Nephron progenitor cell (in vitro differentiated cells): Measurements from ENCODE around the gene SLC11A1.
A peak's percentile ranks its signal among the peaks of the same experiment; 100 is the strongest.

Source experiments
- DNase-seq: peaks from one replicate; pipeline ENCODE4 v3.0.0; 2021
- H3K27ac Mint-ChIP-seq: 2 replicates; pipeline ENCODE4 v1.8.0; 2021; ENCODE audit warnings: mild to moderate bottlenecking, moderate library complexity, mixed read lengths
- H3K27me3 Mint-ChIP-seq: 2 replicates; pipeline ENCODE4 v1.8.0; 2021; ENCODE audit warnings: mild to moderate bottlenecking, low read depth, mixed read lengths; ENCODE audit not compliant: poor library complexity
- H3K36me3 Mint-ChIP-seq: 2 replicates; pipeline ENCODE4 v1.8.0; 2021; ENCODE audit warnings: low read depth, mixed read lengths
- H3K4me1 Mint-ChIP-seq: 2 replicates; pipeline ENCODE4 v1.8.0; 2021; ENCODE audit warnings: mixed read lengths
- H3K4me3 Mint-ChIP-seq: 2 replicates; pipeline ENCODE4 v1.8.0; 2021; ENCODE audit warnings: mild to moderate bottlenecking, moderate library complexity, mixed read lengths
- H3K9me3 Mint-ChIP-seq: 2 replicates; pipeline ENCODE4 v1.8.0; 2021; ENCODE audit warnings: mild to moderate bottlenecking, moderate library complexity, mixed read lengths
- TF ChIP-seq, protein P1 (sequence below): fragments of 200-600 bp; sonication (generic); IDR thresholded peaks from 2 replicates; pipeline ENCODE4 v1.5.0; 2021; ENCODE audit warnings: antibody characterized with exemption

The SLC11A1 gene

DNA sequence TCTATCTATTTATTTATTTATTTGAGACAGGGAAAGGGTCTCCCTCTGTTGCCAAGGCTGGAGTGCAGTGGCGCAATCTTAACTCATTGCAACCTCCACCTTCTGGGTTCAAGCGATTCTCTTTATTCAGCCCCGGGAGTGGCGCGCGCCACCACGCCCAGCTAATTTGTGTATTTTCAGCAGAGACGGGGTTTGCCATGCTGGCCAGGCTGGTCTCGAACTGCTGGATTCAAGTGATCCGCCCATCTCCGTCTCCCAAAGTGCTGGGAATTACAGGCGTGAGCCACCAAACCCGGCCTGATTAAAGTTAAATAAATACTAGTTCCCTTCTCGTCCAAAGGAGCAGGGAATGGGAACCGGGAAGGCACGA lies 13.4 kb downstream of the SLC11A1 start:
- DNase-seq, result no peak
- H3K27ac Mint-ChIP-seq, result no peak overlapping the region
- TF ChIP-seq, protein P1, sequence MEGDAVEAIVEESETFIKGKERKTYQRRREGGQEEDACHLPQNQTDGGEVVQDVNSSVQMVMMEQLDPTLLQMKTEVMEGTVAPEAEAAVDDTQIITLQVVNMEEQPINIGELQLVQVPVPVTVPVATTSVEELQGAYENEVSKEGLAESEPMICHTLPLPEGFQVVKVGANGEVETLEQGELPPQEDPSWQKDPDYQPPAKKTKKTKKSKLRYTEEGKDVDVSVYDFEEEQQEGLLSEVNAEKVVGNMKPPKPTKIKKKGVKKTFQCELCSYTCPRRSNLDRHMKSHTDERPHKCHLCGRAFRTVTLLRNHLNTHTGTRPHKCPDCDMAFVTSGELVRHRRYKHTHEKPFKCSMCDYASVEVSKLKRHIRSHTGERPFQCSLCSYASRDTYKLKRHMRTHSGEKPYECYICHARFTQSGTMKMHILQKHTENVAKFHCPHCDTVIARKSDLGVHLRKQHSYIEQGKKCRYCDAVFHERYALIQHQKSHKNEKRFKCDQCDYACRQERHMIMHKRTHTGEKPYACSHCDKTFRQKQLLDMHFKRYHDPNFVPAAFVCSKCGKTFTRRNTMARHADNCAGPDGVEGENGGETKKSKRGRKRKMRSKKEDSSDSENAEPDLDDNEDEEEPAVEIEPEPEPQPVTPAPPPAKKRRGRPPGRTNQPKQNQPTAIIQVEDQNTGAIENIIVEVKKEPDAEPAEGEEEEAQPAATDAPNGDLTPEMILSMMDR, result no peak
- no peaks in the 10 kb centered on the region for H3K36me3 Mint-ChIP-seq
- H3K4me1 Mint-ChIP-seq, result peaks cover 24% of the 10 kb centered on the region
- peak overlapping the region; percentile 81 for H3K4me3 Mint-ChIP-seq
- H3K27me3 Mint-ChIP-seq, result peaks cover 41% of the 10 kb centered on the region
- H3K9me3 Mint-ChIP-seq, result no peaks in the 10 kb centered on the region

DNA sequence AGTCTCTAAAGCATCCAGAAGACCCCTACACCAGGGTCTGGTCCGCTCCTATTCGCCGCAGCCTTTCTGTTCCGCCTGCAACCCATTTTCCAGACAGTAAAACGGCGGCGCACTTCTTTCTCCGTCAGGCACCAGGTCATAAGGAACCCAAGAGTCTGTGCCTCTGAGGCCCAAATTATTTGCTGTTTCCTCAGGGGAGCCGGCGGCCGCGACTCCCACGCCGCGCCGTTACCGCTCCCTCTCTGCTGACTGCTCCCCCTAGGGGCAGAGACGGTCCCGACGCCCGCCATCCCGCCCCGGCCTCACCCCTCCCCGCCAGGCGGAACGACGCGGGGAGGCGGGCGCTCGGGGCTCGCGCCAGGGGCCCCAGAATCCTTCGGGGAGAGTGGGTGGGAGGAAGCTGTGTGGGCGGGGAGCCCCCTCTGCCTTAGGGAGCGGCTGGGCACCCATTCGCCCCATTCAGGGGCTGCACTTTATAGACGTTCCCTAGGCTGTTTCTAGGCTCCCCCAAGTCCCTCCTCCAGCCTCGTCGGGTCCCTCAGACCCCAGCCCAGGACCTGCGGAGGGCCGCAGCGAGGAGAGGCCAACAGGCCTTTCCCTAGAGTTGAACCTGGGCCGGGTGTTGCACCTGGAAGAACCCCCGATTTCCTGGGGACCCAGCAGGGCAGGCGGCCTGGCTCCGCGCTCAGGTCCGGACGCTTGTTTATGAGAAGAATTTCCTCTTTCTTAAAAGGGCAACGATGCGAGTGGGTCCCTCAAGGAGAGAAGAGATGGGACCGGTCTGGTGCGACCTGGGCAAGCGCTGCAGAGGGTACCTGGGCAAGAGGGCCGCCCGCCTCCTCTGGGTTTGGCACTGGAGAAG lies 14.0 kb downstream of the SLC11A1 start:
- TF ChIP-seq, protein P1, result peak; percentile 84
- Mint-ChIP-seq H3K4me1 (peaks cover 24% of the 10 kb centered on the region), H3K27ac (peak overlapping the region; percentile 99), H3K36me3 (no peaks in the 10 kb centered on the region), H3K27me3 (peaks cover 38% of the 10 kb centered on the region), H3K9me3 (no peaks in the 10 kb centered on the region), H3K4me3 (peak overlapping the region; percentile 89)
- DNase-seq, result peak; percentile 95

DNA sequence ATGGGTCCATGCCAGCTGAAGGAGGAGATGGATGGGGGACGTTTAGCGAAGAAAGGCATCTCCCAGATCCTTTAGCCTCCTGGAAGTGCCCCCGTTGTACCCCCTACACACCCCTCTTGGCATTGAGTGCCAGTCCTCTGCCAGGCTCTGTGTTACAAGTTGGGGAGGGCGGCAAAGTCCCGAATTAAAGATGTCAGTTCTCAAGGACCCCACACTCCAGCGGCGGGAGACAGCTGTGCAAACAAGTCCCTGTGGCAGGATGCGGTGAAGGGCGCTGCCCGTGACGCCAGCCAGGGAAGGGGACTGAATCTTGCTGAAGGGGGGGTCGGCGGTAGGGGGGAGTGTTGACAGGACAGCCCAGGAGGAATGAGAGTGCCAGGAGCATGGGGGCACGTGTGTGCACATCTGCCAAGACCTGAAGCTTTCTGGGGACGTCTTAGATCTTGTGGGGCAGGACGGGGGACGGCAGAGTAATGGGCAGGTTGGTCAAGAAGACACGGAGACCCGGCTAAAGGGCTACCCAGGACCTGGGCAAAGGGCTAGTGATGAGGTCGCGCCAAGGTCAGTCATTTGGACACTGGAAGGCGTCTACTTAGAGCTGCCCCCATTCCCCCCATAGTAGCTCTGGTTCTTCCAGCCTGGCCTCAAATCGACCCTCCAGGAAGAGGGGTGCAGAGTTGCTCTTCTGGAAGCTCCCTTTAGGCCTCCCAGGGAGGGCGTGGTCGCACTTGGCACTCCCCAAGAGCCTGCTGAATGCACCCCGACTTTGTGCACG lies 14.8 kb downstream of the SLC11A1 start:
- peaks cover 38% of the 10 kb centered on the region for H3K27me3 Mint-ChIP-seq
- no peaks in the 10 kb centered on the region for H3K9me3 Mint-ChIP-seq
- peaks cover 24% of the 10 kb centered on the region for H3K4me1 Mint-ChIP-seq
- peak; percentile 56 for DNase-seq
- H3K4me3 Mint-ChIP-seq, result peak overlapping the region; percentile 89
- no peaks in the 10 kb centered on the region for H3K36me3 Mint-ChIP-seq
- TF ChIP-seq, protein P1, result no peak
- peak overlapping the region; percentile 99 for H3K27ac Mint-ChIP-seq

DNA sequence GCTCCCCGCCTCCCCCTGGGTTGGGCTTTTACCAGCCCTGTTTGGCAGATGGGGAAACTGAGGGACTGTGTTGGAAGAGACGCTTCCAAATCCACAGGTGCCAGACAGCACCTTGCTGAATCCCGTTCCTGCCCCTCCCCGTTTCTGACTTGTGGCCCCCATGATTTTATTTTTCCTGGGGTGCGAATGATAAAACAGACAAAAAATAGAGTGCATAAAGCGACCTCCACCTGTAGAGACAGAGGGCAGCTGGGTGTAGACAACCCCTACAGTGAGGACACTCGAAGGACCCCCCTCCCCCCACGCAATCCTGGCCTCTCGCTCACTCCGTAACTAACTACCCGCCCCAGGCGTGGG lies 15.4 kb downstream of the SLC11A1 start:
- Mint-ChIP-seq H3K27me3 (peaks cover 35% of the 10 kb centered on the region), H3K9me3 (no peaks in the 10 kb centered on the region), H3K4me1 (peaks cover 24% of the 10 kb centered on the region), H3K4me3 (peak overlapping the region; percentile 89), H3K36me3 (no peaks in the 10 kb centered on the region), H3K27ac (no peak overlapping the region)
- no peak for DNase-seq
- TF ChIP-seq, protein P1, result no peak

DNA sequence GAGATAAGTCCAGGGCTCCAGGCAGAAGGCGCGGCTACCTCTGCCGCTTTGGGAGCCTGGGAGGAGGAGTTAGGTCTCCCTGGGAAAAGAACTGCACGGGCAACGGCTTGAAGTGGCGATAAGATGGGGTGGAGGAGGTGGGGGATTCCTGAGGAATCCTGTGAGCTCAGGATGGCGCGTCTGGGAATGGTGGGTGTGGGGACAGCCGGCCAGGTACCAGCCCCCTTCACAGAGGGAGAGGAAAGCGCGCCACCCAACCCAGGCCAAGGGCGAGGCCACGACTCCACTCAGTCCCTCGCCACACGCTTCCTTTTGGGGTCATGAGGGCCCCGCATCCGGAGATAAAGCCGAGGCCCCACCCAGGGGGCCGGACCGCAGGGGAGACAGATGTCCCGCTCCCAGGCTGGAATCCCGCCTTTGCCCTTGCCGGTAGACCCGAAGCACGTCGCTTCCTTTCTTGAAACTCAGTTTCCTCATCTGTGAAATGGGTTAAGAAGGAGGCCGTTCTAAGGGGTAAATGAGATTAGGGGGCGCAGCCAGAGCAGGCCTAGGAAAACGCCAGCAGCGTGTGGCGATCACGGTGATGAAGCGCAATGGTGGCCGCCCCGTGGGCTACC lies 15.9 kb downstream of the SLC11A1 start:
- peaks cover 24% of the 10 kb centered on the region for H3K4me1 Mint-ChIP-seq
- no peaks in the 10 kb centered on the region for H3K9me3 Mint-ChIP-seq
- H3K27ac Mint-ChIP-seq, result no peak overlapping the region
- no peaks in the 10 kb centered on the region for H3K36me3 Mint-ChIP-seq
- TF ChIP-seq, protein P1, result no peak
- H3K27me3 Mint-ChIP-seq, result peaks cover 35% of the 10 kb centered on the region
- peak overlapping the region; percentile 89 for H3K4me3 Mint-ChIP-seq
- peak; percentile 50 for DNase-seq
